ENCODE data around the gene OLIG2.

OLIG2 gene

DNA sequence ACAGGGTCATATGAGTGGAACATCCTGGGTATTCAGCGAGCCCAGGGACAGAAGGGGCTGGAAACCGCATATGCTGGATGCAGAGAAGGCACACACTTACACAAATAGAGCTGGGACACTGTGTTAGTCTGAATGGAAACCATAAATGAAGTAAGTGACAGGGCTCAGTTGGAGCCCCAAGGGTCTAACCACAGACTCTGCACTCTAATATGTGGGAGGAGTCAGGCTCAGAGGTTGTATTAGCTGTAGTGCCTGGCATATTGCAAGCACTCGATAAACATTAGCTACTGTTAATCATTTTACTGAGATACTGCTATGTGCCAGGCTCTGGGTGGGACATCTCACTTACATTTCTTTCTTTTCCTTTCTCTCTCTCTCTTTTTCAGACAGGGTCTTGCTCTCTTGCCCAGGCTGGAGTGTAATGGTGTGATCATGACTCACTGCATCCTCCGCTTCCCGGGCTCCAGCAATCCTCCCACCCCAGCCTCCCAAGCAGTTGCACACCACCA lies 37.7 kb downstream of the OLIG2 start:
- TF ChIP-seq, protein P1, sequence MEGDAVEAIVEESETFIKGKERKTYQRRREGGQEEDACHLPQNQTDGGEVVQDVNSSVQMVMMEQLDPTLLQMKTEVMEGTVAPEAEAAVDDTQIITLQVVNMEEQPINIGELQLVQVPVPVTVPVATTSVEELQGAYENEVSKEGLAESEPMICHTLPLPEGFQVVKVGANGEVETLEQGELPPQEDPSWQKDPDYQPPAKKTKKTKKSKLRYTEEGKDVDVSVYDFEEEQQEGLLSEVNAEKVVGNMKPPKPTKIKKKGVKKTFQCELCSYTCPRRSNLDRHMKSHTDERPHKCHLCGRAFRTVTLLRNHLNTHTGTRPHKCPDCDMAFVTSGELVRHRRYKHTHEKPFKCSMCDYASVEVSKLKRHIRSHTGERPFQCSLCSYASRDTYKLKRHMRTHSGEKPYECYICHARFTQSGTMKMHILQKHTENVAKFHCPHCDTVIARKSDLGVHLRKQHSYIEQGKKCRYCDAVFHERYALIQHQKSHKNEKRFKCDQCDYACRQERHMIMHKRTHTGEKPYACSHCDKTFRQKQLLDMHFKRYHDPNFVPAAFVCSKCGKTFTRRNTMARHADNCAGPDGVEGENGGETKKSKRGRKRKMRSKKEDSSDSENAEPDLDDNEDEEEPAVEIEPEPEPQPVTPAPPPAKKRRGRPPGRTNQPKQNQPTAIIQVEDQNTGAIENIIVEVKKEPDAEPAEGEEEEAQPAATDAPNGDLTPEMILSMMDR (conservative IDR thresholded peaks at IDR 0.05; ENCODE audit: low read depth, low read length): no peak
- no peak for DNase-seq (ENCODE audit: low read depth)
- H3K4me3 ChIP-seq (ENCODE audit: low read depth, low read length): no peak overlapping the region

DNA sequence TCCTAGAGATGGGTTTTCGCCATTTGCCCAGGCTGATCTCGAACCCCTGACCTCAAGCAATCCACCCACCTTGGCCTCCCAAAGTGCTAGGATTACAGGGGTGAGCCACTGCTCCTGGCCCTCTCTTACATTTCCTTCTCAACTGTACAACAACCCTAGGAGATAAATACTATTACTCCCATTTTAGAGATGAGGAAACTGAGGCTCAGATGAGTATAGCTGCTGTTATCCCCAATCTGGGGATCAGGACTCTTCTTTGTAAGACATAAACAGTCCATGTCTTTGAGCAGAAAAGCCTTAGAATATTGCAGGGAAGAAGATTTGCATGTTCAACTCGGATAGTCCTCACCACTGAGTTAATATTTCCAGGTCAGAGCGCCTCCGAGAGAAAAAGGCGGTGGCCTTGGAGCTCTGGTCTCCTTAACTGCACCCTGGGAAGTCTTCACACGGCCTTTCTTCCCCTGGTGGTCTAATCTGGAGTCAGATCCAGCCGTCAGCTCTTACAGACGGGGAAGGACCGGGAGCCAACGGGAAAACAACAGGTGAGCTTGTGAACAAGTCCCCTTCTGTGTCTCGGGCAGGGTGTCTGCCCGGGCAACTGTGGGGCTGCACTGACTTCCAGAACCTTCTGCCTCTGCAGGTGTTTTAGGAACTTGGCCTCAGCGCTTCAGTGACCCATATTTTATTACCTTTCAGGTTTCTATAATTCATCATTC lies 38.3 kb downstream of the OLIG2 start:
- H3K4me3 ChIP-seq (ENCODE audit: low read depth, low read length): no peak overlapping the region
- TF ChIP-seq, protein P1 (conservative IDR thresholded peaks at IDR 0.05; ENCODE audit: low read depth, low read length): no peak

DNA sequence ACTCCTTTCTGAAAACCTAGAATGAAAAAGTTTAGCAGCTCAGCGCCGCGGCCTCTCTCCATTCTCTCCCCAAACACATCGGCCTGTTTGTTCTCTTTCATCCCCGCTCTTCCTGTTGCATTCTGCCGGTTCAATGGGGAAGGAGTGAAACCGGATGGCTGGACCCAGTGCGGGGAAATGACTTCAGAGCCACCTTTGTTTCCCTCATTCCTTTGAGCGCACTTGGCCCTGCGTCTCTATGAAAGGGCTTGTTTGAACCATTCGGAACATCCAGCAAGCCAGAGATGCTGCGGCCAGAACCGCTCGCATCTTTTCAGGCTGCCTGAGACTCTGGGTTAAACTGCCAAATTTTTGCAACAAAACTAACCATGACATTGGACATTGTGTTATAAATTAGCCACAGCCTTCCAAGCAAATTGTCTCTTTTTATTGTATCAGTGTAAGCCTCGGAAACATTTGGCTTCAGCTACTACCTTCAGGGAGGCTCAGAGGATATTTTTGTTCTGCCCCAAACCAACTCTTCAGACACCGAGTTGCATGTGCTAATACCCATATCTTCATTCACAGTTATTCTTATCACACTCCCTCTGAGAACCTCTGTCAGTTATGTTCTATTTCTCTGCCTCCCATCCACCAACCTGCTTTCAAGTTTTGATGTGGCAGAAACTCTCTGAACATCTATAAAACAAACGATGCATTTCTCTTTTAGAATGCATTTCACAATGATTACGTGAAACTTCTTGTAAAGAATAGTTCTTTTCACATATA lies 39.1 kb downstream of the OLIG2 start:
- DNase-seq (ENCODE audit: low read depth): no peak
- no peak overlapping the region for H3K4me3 ChIP-seq (ENCODE audit: low read depth, low read length)
- TF ChIP-seq, protein P1 (conservative IDR thresholded peaks at IDR 0.05; ENCODE audit: low read depth, low read length): no peak

More for the DNA sequence above, 38.3 kb downstream of the OLIG2 start:
- no peak for DNase-seq (ENCODE audit: low read depth)

DNA sequence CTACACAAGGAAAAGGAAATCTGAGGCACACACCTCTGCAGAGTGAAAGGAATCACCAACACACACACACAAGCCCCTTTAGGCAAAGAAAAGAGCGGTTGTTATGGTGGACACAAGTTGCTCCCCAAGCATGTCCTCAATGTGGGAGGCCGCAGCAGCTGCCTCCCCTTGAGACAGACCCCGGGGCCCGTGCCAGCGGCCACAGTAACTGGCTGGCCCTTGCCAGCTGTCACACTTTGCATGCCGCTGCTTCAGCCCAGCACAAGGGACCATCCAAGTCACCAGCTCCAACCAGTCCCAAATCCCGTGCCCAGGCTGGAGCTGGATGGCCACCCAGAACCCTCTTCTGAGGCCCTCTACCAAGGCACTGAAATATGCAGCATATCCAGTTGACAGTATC lies 41.3 kb downstream of the OLIG2 start:
- DNase-seq (ENCODE audit: low read depth): no peak
- TF ChIP-seq, protein P1 (conservative IDR thresholded peaks at IDR 0.05; ENCODE audit: low read depth, low read length): no peak
- H3K4me3 ChIP-seq (ENCODE audit: low read depth, low read length): no peak overlapping the region

DNA sequence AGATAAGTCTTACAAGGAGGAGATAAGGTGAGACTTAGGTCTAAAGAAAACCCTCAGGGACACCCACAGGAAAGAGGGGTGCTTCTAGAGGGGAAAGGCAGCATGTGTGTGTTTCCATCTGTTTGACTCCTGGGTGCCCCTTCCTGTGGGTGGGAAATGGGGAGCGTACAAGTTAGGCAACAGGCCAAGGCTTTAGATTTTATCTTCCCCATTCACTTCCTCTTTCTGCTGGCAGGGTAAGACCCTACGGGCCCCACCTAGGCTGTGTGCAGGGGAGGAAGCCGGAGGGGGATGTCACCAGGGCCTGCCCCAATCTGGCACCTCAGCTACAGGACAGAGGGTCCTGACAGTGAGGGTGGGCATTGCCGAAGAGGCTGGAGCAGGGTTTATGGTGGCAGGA lies 41.7 kb downstream of the OLIG2 start:
- H3K4me3 ChIP-seq (ENCODE audit: low read depth, low read length): no peak overlapping the region
- DNase-seq (ENCODE audit: low read depth): no peak
- TF ChIP-seq, protein P1 (conservative IDR thresholded peaks at IDR 0.05; ENCODE audit: low read depth, low read length): no peak

DNA sequence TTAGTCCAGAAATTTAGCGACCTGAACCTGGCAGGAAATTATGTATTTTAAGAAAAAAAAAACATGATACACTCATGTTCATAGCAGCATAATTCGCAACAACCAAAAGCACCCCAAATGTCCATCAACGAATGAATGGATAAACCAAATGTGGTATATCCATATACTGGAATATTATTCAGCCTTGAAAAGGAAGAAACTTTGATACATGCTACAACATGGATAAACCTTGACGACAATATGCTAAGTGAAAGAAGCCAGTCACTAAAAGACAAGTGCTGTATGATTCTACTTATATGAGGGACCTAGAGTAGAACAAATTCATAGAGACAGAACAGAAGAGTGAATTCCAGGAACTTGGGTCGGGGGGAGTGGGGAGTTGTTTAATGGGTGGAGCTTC lies 43.5 kb downstream of the OLIG2 start:
- no peak for DNase-seq (ENCODE audit: low read depth)
- H3K4me3 ChIP-seq (ENCODE audit: low read depth, low read length): no peak overlapping the region
- TF ChIP-seq, protein P1 (conservative IDR thresholded peaks at IDR 0.05; ENCODE audit: low read depth, low read length): no peak

Measured in choroid plexus epithelial cell (primary cell).